Measurements from ENCODE around the gene PLXNC1. TPM values are rescaled to one million over a fixed set of nuclear protein-coding genes. Genes with fewer than 3 reads are reported as not detected.

PLXNC1 gene
- total RNA-seq, 1 donor from 2014 or later: 4.9 TPM

DNA sequence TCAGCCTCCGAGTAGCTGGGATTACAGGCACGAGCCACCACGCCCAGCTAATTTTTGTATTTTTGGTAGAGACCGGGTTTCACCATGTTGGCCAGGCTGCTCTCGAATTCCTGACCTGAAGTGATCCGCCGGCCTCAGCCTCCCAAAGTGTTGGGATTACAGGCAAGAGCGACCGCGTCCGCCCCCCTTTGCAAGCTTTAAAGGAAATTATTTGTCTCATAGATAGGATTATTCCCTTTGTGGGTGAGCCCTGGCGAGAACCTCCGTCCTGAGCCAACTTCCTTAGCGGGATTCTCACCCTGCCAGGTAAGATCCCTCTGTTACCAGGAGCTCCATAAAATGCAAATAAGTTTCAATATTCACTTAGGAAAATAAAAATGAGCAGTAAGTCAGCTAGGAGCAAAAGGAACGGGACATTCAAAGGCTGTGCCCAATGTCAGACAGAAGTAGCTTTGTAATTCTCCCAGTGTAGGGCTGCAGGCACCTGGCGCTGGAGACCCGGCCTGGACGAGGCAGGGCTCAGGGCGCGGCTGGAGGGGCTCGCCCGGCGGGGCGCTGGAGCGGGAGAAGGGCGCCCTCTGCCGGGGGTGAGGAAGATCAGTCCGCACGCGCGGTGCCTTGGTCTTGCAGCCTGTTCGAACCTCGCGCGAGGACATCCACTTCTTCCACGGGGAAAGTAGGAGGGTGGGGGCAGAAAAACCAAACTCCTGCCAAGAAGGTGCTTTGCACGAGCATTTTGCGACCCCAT lies 47.2 kb upstream of the PLXNC1 start:
- Mint-ChIP-seq H3K4me1 (ENCODE audit: low read depth, unreplicated experiment) (peaks cover 9% of the 10 kb centered on the region), H3K27ac (ENCODE audit: unreplicated experiment) (peak overlapping the region; percentile 81), H3K36me3 (ENCODE audit: unreplicated experiment) (no peaks in the 10 kb centered on the region), H3K9me3 (ENCODE audit: unreplicated experiment) (peaks cover 3% of the 10 kb centered on the region), H3K27me3 (ENCODE audit: unreplicated experiment) (peaks cover 18% of the 10 kb centered on the region), H3K4me3 (ENCODE audit: unreplicated experiment) (peak overlapping the region; percentile 91)
- TF ChIP-seq, protein P1, sequence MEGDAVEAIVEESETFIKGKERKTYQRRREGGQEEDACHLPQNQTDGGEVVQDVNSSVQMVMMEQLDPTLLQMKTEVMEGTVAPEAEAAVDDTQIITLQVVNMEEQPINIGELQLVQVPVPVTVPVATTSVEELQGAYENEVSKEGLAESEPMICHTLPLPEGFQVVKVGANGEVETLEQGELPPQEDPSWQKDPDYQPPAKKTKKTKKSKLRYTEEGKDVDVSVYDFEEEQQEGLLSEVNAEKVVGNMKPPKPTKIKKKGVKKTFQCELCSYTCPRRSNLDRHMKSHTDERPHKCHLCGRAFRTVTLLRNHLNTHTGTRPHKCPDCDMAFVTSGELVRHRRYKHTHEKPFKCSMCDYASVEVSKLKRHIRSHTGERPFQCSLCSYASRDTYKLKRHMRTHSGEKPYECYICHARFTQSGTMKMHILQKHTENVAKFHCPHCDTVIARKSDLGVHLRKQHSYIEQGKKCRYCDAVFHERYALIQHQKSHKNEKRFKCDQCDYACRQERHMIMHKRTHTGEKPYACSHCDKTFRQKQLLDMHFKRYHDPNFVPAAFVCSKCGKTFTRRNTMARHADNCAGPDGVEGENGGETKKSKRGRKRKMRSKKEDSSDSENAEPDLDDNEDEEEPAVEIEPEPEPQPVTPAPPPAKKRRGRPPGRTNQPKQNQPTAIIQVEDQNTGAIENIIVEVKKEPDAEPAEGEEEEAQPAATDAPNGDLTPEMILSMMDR (IDR thresholded peaks at IDR 0.05; ENCODE audit: partially characterized antibody, unreplicated experiment): peak; percentile 93
- DNase-seq: peak; percentile 90

DNA sequence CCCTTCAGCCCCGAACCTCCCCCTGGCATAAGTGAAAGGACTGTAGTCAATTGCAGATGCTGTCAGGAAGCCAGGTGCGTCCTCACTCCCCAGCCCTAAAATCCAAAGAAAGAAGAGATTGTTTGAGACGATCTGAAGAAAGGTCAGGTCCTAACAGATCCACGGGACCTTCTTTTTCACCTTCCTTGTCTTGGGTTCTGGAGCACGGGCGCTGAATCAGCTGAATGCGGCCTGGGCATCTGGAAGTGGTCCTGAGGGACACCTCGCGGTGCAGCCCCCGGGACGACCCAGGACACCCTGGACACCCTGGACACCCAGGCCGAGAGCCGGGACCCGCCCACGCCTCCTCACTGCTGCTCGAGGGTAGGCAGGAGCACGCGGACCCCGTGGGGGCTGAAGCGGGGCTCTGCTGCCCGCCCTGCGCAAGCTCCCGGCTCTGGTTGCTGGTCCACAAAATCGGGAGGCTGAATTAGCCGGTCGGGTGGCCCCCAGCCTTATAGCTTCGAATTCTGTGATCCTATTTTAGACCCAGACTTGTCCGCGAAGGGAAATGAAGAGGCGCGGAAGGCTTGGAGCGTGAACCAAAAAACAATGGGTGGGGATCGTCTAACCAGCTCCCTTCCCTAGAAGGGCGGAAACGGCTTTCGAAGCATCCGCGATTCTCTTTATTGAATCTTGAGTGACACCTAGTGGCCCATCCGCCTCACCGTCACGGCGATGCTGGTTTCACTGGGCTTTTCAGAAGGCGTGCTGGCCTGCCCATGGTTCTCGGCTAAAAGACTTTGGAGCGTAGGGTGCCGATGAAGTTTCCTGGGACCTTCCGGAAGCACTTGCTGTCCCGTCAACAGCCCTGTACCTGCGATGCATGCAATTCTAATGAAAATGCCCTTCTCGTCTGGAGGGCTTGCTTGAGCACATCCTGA lies 46.4 kb upstream of the PLXNC1 start:
- Mint-ChIP-seq H3K4me1 (ENCODE audit: low read depth, unreplicated experiment) (peaks cover 9% of the 10 kb centered on the region), H3K4me3 (ENCODE audit: unreplicated experiment) (peak overlapping the region; percentile 91), H3K27ac (ENCODE audit: unreplicated experiment) (peak overlapping the region; percentile 81), H3K9me3 (ENCODE audit: unreplicated experiment) (peaks cover 3% of the 10 kb centered on the region), H3K27me3 (ENCODE audit: unreplicated experiment) (peaks cover 18% of the 10 kb centered on the region), H3K36me3 (ENCODE audit: unreplicated experiment) (no peaks in the 10 kb centered on the region)
- DNase-seq: peak; percentile 85
- TF ChIP-seq, protein P1 (IDR thresholded peaks at IDR 0.05; ENCODE audit: partially characterized antibody, unreplicated experiment): peak; percentile 73

GRCh38 chr12:94103986-94104385 lies 44.4 kb upstream of the PLXNC1 start:
- H3K4me1 Mint-ChIP-seq (ENCODE audit: low read depth, unreplicated experiment): peaks cover 9% of the 10 kb centered on the region
- peaks cover 3% of the 10 kb centered on the region for H3K9me3 Mint-ChIP-seq (ENCODE audit: unreplicated experiment)
- no peaks in the 10 kb centered on the region for H3K36me3 Mint-ChIP-seq (ENCODE audit: unreplicated experiment)
- TF ChIP-seq, protein P1 (IDR thresholded peaks at IDR 0.05; ENCODE audit: partially characterized antibody, unreplicated experiment): no peak
- H3K27me3 Mint-ChIP-seq (ENCODE audit: unreplicated experiment): peaks cover 15% of the 10 kb centered on the region
- H3K4me3 Mint-ChIP-seq (ENCODE audit: unreplicated experiment): peak overlapping the region; percentile 22
- no peak for DNase-seq
- peak overlapping the region; percentile 39 for H3K27ac Mint-ChIP-seq (ENCODE audit: unreplicated experiment)

GRCh38 chr12:94107910-94108309 lies 40.5 kb upstream of the PLXNC1 start:
- no peaks in the 10 kb centered on the region for H3K36me3 Mint-ChIP-seq (ENCODE audit: unreplicated experiment)
- TF ChIP-seq, protein P1 (IDR thresholded peaks at IDR 0.05; ENCODE audit: partially characterized antibody, unreplicated experiment): no peak
- no peak overlapping the region for H3K27ac Mint-ChIP-seq (ENCODE audit: unreplicated experiment)
- peaks cover 5% of the 10 kb centered on the region for H3K9me3 Mint-ChIP-seq (ENCODE audit: unreplicated experiment)
- H3K4me3 Mint-ChIP-seq (ENCODE audit: unreplicated experiment): no peak overlapping the region
- H3K27me3 Mint-ChIP-seq (ENCODE audit: unreplicated experiment): peaks cover 7% of the 10 kb centered on the region
- no peak for DNase-seq
- no peaks in the 10 kb centered on the region for H3K4me1 Mint-ChIP-seq (ENCODE audit: low read depth, unreplicated experiment)
